ENCODE results near the gene GRAMD4.

GRCh38 chr22:46646531-46647215 is 26.5 kb downstream of the GRAMD4 start:
- TF ChIP-seq ZBTB40 (IDR thresholded peaks at IDR 0.05; ENCODE audit: borderline replicate concordance): no peak
- no peak for TF ChIP-seq ETV6 (conservative IDR thresholded peaks at IDR 0.05 in 1 of 2, IDR thresholded peaks at IDR 0.05 in 1 of 2; ENCODE audit: borderline replicate concordance in 1 of 2, low read depth in 1 of 2)
- TF ChIP-seq BCL11A (IDR thresholded peaks at IDR 0.05; ENCODE audit: low read depth, low read length): no peak
- TF ChIP-seq MYC (IDR thresholded peaks at IDR 0.05; ENCODE audit: insufficient read depth, insufficient read length, insufficient replicate concordance, low read length, severe bottlenecking): no peak
